ENCODE data around the gene PRDM2. TPM values are rescaled to one million over a fixed set of nuclear protein-coding genes. Genes with fewer than 3 reads are reported as not detected.
"Not testable (repeated sequence)": the region's sequence is repeated elsewhere in the genome, so short reads cannot be mapped to it uniquely, and the experiment has no call there.

The PRDM2 gene
- polyA plus RNA-seq, 1 donor from 2014 or later: 50.3 TPM

GRCh38 chr1:13682444-13682843 is 17.5 kb upstream of the PRDM2 start:
- peaks cover 1% of the 10 kb centered on the region for H3K36me3 Mint-ChIP-seq
- no peak overlapping the region for H3K27ac Mint-ChIP-seq
- peaks cover 1% of the 10 kb centered on the region for H3K27me3 Mint-ChIP-seq
- peaks cover 2 to 8% (median 8%) of the 10 kb centered on the region in 3 donors for H3K4me1 Mint-ChIP-seq
- no peaks in the 10 kb centered on the region for H3K9me3 Mint-ChIP-seq
- no peak overlapping the region for H3K4me3 Mint-ChIP-seq

- H3K27me3 Mint-ChIP-seq: peaks cover 1% of the 10 kb centered on the region
- H3K36me3 Mint-ChIP-seq: peaks cover 1% of the 10 kb centered on the region
- H3K9me3 Mint-ChIP-seq: no peaks in the 10 kb centered on the region
- H3K27ac Mint-ChIP-seq: no peak overlapping the region
- H3K4me3 Mint-ChIP-seq: no peak overlapping the region
- H3K4me1 Mint-ChIP-seq: peaks cover 2 to 11% (median 10%) of the 10 kb centered on the region in 3 donors
These were observed 16.8 kb upstream of the PRDM2 start for GRCh38 chr1:13683206-13683605.

- H3K4me3 Mint-ChIP-seq: peak overlapping the region in 1 of 4 donors; percentile 58
- H3K27ac Mint-ChIP-seq: no peak overlapping the region
- no peaks in the 10 kb centered on the region for H3K27me3 Mint-ChIP-seq
- H3K4me1 Mint-ChIP-seq: peaks cover 0 to 15% (median 5%) of the 10 kb centered on the region in 3 donors
- peaks cover 3 to 7% (median 4%) of the 10 kb centered on the region in 3 donors for H3K9me3 Mint-ChIP-seq
- peaks cover 3% of the 10 kb centered on the region for H3K36me3 Mint-ChIP-seq
These were observed 12.8 kb upstream of the PRDM2 start for GRCh38 chr1:13687151-13687715.

- H3K27me3 Mint-ChIP-seq, H3K4me1 Mint-ChIP-seq, H3K36me3 Mint-ChIP-seq: not testable (repeated sequence)
- H3K9me3 Mint-ChIP-seq: peaks cover 4 to 14% (median 8%) of the 10 kb centered on the region in 3 donors
- H3K27ac Mint-ChIP-seq: peak overlapping the region in 1 of 3 donors; percentile 78
- H3K4me3 Mint-ChIP-seq: peak overlapping the region in 1 of 4 donors; percentile 69
These were observed 6.9 kb upstream of the PRDM2 start for GRCh38 chr1:13693094-13693493.

- Mint-ChIP-seq H3K27me3 (no peaks in the 10 kb centered on the region), H3K4me3 (peak overlapping the region in 1 of 4 donors; percentile 70), H3K4me1 (peaks cover 9 to 18% (median 13%) of the 10 kb centered on the region in 3 donors), H3K9me3 (peaks cover 3 to 13% (median 5%) of the 10 kb centered on the region in 3 donors), H3K36me3 (peaks cover 6% of the 10 kb centered on the region), H3K27ac (peak overlapping the region in 2 of 3 donors; percentile 19 to 51)
These were observed 4.9 kb upstream of the PRDM2 start for GRCh38 chr1:13694886-13695684.

GRCh38 chr1:13697738-13698137 is 2.2 kb upstream of the PRDM2 start:
- Mint-ChIP-seq H3K27me3 (no peaks in the 10 kb centered on the region), H3K36me3 (peaks cover 6% of the 10 kb centered on the region), H3K27ac (peak overlapping the region in 2 of 3 donors; percentile 89 to 92), H3K9me3 (peaks cover 2 to 11% (median 4%) of the 10 kb centered on the region in 3 donors), H3K4me3 (peak overlapping the region in 3 of 4 donors; percentile 21 to 76 (median 53)), H3K4me1 (peaks cover 18 to 29% (median 23%) of the 10 kb centered on the region in 3 donors)

GRCh38 chr1:13699510-13699909 is 478 bp upstream of the PRDM2 start:
- H3K9me3 Mint-ChIP-seq: peaks cover 2 to 11% (median 4%) of the 10 kb centered on the region in 3 donors
- peaks cover 22 to 35% (median 31%) of the 10 kb centered on the region in 3 donors for H3K4me1 Mint-ChIP-seq
- H3K27me3 Mint-ChIP-seq: no peaks in the 10 kb centered on the region
- H3K4me3 Mint-ChIP-seq: peak overlapping the region; percentile 84 to 92 (median 88)
- peak overlapping the region; percentile 92 to 98 (median 96) for H3K27ac Mint-ChIP-seq
- H3K36me3 Mint-ChIP-seq: peaks cover 6% of the 10 kb centered on the region

GRCh38 chr1:13700521-13701270 is 708 bp downstream of the PRDM2 start:
- Mint-ChIP-seq H3K27me3 (no peaks in the 10 kb centered on the region), H3K4me1 (peaks cover 26 to 45% (median 41%) of the 10 kb centered on the region in 3 donors), H3K27ac (peak overlapping the region; percentile 100), H3K36me3 (peaks cover 4% of the 10 kb centered on the region), H3K4me3 (peak overlapping the region; percentile 93 to 98 (median 97)), H3K9me3 (peaks cover 2 to 11% (median 4%) of the 10 kb centered on the region in 3 donors)

GRCh38 chr1:13701271-13701640 is 1.3 kb downstream of the PRDM2 start:
- H3K4me3 Mint-ChIP-seq: peak overlapping the region; percentile 93 to 98 (median 97)
- peaks cover 30 to 49% (median 46%) of the 10 kb centered on the region in 3 donors for H3K4me1 Mint-ChIP-seq
- H3K9me3 Mint-ChIP-seq: peaks cover 2 to 11% (median 4%) of the 10 kb centered on the region in 3 donors
- peak overlapping the region; percentile 100 for H3K27ac Mint-ChIP-seq
- H3K36me3 Mint-ChIP-seq: peaks cover 7% of the 10 kb centered on the region
- no peaks in the 10 kb centered on the region for H3K27me3 Mint-ChIP-seq

GRCh38 chr1:13702425-13703127 is 2.6 kb downstream of the PRDM2 start:
- H3K4me3 Mint-ChIP-seq: peak overlapping the region; percentile 92 to 97 (median 93)
- no peaks in the 10 kb centered on the region for H3K27me3 Mint-ChIP-seq
- H3K36me3 Mint-ChIP-seq: peaks cover 7% of the 10 kb centered on the region
- H3K4me1 Mint-ChIP-seq: peaks cover 35 to 55% (median 50%) of the 10 kb centered on the region in 3 donors
- H3K9me3 Mint-ChIP-seq: peaks cover 2 to 9% (median 3%) of the 10 kb centered on the region in 3 donors
- peak overlapping the region; percentile 100 for H3K27ac Mint-ChIP-seq

- Mint-ChIP-seq H3K4me1 (peaks cover 38 to 55% (median 54%) of the 10 kb centered on the region in 3 donors), H3K4me3 (peak overlapping the region; percentile 92 to 97 (median 93)), H3K27ac (peak overlapping the region; percentile 100), H3K9me3 (peaks cover 0 to 4% (median under 1%) of the 10 kb centered on the region in 3 donors), H3K36me3 (peaks cover 7% of the 10 kb centered on the region), H3K27me3 (no peaks in the 10 kb centered on the region)
These were observed 3.1 kb downstream of the PRDM2 start for GRCh38 chr1:13703128-13703513.

GRCh38 chr1:13703558-13704490 is 3.8 kb downstream of the PRDM2 start:
- Mint-ChIP-seq H3K27me3 (no peaks in the 10 kb centered on the region), H3K27ac (peak overlapping the region; percentile 100), H3K4me3 (peak overlapping the region; percentile 92 to 97 (median 93)), H3K36me3 (peaks cover 7% of the 10 kb centered on the region), H3K9me3 (peaks cover 0 to 4% (median 0%) of the 10 kb centered on the region in 3 donors), H3K4me1 (peaks cover 43 to 62% (median 58%) of the 10 kb centered on the region in 3 donors)

- H3K4me3 Mint-ChIP-seq: peak overlapping the region in 3 of 4 donors; percentile 58 to 86 (median 65)
- H3K4me1 Mint-ChIP-seq: peaks cover 50 to 62% (median 60%) of the 10 kb centered on the region in 3 donors
- H3K27me3 Mint-ChIP-seq: no peaks in the 10 kb centered on the region
- H3K27ac Mint-ChIP-seq: peak overlapping the region; percentile 84 to 94 (median 90)
- H3K9me3 Mint-ChIP-seq: no peaks in the 10 kb centered on the region
- peaks cover 5% of the 10 kb centered on the region for H3K36me3 Mint-ChIP-seq
These were observed 6.1 kb downstream of the PRDM2 start for GRCh38 chr1:13706046-13706445.
